PC-3 (cell line): ENCODE results near the gene CYB5R3.
"Not testable (repeated sequence)": the region's sequence is repeated elsewhere in the genome, so short reads cannot be mapped to it uniquely, and the experiment has no call there.

ENCODE experiments used
- EZH2phosphoT487 ChIP-seq: fragments of 300-600 bp; sonication (generic); IDR thresholded peaks from 2 replicates; pipeline ENCODE4 v1.6.1; 2018; ENCODE audit warnings: mild to moderate bottlenecking, antibody characterized with exemption, low read length, borderline replicate concordance
- TF ChIP-seq, protein P1 (sequence below): fragments of 300-600 bp; sonication (generic); conservative IDR thresholded peaks from 2 replicates; pipeline ENCODE4 v1.5.1; 2017; ENCODE audit warnings: antibody characterized with exemption, low read depth, mild to moderate bottlenecking, low read length

- TF ChIP-seq, protein P1, sequence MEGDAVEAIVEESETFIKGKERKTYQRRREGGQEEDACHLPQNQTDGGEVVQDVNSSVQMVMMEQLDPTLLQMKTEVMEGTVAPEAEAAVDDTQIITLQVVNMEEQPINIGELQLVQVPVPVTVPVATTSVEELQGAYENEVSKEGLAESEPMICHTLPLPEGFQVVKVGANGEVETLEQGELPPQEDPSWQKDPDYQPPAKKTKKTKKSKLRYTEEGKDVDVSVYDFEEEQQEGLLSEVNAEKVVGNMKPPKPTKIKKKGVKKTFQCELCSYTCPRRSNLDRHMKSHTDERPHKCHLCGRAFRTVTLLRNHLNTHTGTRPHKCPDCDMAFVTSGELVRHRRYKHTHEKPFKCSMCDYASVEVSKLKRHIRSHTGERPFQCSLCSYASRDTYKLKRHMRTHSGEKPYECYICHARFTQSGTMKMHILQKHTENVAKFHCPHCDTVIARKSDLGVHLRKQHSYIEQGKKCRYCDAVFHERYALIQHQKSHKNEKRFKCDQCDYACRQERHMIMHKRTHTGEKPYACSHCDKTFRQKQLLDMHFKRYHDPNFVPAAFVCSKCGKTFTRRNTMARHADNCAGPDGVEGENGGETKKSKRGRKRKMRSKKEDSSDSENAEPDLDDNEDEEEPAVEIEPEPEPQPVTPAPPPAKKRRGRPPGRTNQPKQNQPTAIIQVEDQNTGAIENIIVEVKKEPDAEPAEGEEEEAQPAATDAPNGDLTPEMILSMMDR = not testable (repeated sequence)
- not testable (repeated sequence) for TF ChIP-seq EZH2phosphoT487
Measured at GRCh38 chr22:42666393-42666792, 17.2 kb upstream of the CYB5R3 start.
